Peyer's patch (tissue), 4 donors: ENCODE measurements around the gene PSIP1. TPM values are rescaled to one million over a fixed set of nuclear protein-coding genes. Genes with fewer than 3 reads are reported as not detected.

Source experiments
- DNase-seq, 3 donors: peaks; one replicate each; pipeline ENCODE4 v3.0.0-alpha.2; 2017 to 2019
- H3K27ac ChIP-seq, 4 donors: fragments of 200-600 bp; sonication (generic); one replicate each; pipeline ENCODE4 v1.5.1; 2016 to 2019
- H3K27me3 ChIP-seq, 2 donors: fragments of 200-600 bp; sonication (generic); one replicate each; pipeline ENCODE4 v1.5.1; 2019
- H3K36me3 ChIP-seq, 3 donors: fragments of 200-600 bp; sonication (generic); one replicate each; pipeline ENCODE4 v1.5.1; 2016 to 2019
- H3K4me1 ChIP-seq, 4 donors: fragments of 200-600 bp; sonication (generic); one replicate each; pipeline ENCODE4 v1.5.1; 2016 to 2019
- H3K4me3 ChIP-seq, 4 donors: fragments of 200-600 bp; sonication (generic); 1 replicate in 3 of 4; 2 replicates in 1 of 4; pipeline ENCODE4 v1.5.1; 2016 to 2019; ENCODE audit warnings: mild to moderate bottlenecking in 1 of 4
- H3K9me3 ChIP-seq, 4 donors: fragments of 200-600 bp; sonication (generic); one replicate each; pipeline ENCODE4 v1.5.1; 2016 to 2019; ENCODE audit warnings: mild to moderate bottlenecking in 1 of 4
- POLR2A ChIP-seq, 2 donors: fragments of 450-650 bp; IDR thresholded peaks; one replicate each; pipeline ENCODE4 v1.5.1; 2017; ENCODE audit warnings: antibody characterized with exemption in 2 of 2, mild to moderate bottlenecking in 2 of 2, moderate library complexity in 2 of 2
- total RNA-seq, 4 donors: library from RNA; depleted of rRNA; stranded (reverse); fragments of >200 nt; gene quantifications; one replicate each; pipeline ENCODE4 v1.1.0, GENCODE V29; 2016
- TF ChIP-seq, protein P1 (sequence below), 6 experiments: fragments of 450-650 bp in 4 of 6; fragments of 200-600 bp in 2 of 6; sonication (generic) in 1 of 6; IDR thresholded peaks; one replicate each; pipeline ENCODE4 v1.5.1; 2017 to 2019; ENCODE audit warnings: antibody characterized with exemption in 6 of 6, mild to moderate bottlenecking in 3 of 6, moderate library complexity in 1 of 6

PSIP1 gene
- total RNA-seq, 4 donors from 2014 or later, result 20.2 to 71.0 (median 25.7) TPM

DNA sequence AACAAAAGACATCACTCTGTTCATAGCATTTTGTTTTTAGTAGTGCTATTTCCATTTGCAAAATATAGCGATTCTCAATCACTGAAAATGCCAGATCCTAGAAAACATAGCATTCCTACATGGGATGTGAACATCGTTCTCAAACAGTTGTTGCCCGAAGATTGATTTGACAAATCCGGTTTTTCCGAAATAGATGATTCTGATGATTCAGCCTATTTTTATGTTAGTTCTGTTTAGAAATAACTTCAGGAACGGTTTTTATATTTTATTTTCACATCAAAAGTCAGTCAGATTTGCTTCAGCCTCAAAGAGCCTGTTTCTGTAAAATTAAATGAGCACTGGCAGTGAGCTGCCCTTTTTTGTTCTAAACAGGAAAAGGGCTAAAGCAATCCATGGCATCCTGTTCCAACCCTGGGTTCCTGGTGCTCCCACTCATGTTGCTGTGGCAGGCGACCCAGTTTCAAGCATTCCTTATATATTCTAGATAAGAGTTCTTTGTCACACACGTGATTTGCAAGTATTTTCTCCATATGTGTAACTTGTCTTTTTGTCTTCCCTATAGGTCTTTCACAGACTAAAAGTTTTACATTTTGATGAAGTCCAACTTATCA is 14.2 kb upstream of the PSIP1 start:
- Histone ChIP-seq H3K27me3 (no peaks in the 10 kb centered on the region), H3K4me3 (no peak overlapping the region), H3K4me1 (no peaks in the 10 kb centered on the region), H3K9me3 (no peaks in the 10 kb centered on the region), H3K36me3 (no peaks in the 10 kb centered on the region), H3K27ac (no peak overlapping the region)
- DNase-seq, result no peak
- TF ChIP-seq, protein P1, sequence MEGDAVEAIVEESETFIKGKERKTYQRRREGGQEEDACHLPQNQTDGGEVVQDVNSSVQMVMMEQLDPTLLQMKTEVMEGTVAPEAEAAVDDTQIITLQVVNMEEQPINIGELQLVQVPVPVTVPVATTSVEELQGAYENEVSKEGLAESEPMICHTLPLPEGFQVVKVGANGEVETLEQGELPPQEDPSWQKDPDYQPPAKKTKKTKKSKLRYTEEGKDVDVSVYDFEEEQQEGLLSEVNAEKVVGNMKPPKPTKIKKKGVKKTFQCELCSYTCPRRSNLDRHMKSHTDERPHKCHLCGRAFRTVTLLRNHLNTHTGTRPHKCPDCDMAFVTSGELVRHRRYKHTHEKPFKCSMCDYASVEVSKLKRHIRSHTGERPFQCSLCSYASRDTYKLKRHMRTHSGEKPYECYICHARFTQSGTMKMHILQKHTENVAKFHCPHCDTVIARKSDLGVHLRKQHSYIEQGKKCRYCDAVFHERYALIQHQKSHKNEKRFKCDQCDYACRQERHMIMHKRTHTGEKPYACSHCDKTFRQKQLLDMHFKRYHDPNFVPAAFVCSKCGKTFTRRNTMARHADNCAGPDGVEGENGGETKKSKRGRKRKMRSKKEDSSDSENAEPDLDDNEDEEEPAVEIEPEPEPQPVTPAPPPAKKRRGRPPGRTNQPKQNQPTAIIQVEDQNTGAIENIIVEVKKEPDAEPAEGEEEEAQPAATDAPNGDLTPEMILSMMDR (IDR thresholded peaks at IDR 0.05), result no peak
- no peak for TF ChIP-seq POLR2A (IDR thresholded peaks at IDR 0.05)

DNA sequence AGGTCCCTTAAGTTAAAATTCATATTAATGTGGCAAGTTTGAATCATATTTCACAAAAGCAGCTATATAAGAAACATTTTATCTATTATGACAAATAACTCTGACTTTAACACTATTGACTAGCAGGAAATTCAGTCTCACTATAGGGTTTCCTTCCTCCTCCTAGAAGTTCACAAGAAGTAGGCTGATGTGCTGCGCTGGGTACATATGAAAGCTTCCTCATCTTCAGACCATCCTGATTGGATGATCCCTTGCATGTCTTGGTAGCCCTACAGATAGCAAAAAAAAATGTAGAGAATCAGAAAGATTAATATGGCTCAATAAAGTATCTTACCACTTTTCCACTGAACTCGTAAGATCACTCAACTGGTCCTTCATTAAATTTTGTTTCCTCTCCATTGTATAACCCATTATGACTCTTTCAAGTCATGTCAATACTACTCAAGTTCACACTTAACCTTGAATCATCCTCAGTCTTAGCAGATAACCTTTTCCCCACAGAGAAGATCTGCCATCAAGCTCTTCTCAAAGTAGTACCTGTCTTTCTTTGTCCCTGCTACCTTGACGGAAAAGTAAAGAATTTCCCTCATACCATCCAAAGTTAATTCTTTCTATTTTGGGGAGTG is 11.5 kb upstream of the PSIP1 start:
- H3K9me3 ChIP-seq, result no peaks in the 10 kb centered on the region
- H3K36me3 ChIP-seq, result no peaks in the 10 kb centered on the region
- H3K4me3 ChIP-seq, result no peak overlapping the region
- TF ChIP-seq, protein P1 (IDR thresholded peaks at IDR 0.05), result no peak
- TF ChIP-seq POLR2A (IDR thresholded peaks at IDR 0.05), result no peak
- H3K27ac ChIP-seq, result no peak overlapping the region
- no peak for DNase-seq
- no peaks in the 10 kb centered on the region for H3K4me1 ChIP-seq
- H3K27me3 ChIP-seq, result no peaks in the 10 kb centered on the region

DNA sequence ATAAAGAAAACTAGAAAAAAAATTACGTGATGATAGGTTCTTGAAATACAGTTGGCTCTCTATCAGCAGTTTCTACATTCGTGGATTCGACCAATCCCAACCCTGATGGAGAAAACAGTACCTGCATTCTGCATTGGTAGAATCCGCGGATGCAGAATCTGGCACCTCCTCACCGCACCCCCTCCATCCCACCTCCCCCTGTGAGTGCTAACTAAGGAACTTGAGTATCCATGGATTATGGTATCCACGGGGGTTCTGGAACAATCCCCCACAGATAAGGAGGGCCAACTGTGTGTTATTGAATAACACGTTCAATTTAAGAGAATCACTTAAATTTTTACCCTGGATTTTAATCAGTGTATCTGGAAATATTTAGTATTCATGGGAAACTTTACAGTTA is 10.5 kb upstream of the PSIP1 start:
- TF ChIP-seq POLR2A (IDR thresholded peaks at IDR 0.05), result no peak
- TF ChIP-seq, protein P1 (IDR thresholded peaks at IDR 0.05), result no peak
- Histone ChIP-seq H3K4me1 (no peaks in the 10 kb centered on the region), H3K27me3 (no peaks in the 10 kb centered on the region), H3K9me3 (no peaks in the 10 kb centered on the region), H3K4me3 (no peak overlapping the region), H3K36me3 (no peaks in the 10 kb centered on the region), H3K27ac (no peak overlapping the region)
- DNase-seq, result no peak

DNA sequence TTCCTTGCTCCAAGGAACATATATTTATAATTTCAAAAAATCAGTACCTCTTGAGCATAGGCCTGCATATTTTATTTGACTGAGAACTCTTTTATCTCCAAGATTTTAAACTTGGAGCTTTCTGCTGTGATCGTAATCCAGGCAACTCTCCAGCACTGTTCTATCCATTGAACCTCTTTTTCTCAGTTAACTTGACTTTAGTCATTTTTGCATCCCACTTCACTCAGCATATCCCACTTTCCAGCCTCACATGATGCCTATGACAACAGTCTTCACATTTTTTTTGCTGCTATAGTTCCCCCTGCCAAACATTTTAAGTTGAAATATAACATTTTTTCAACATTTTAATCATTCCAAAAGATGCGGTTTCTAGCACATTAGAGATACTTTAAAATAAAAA is 9.1 kb upstream of the PSIP1 start:
- Histone ChIP-seq H3K27ac (no peak overlapping the region), H3K36me3 (no peaks in the 10 kb centered on the region), H3K27me3 (no peaks in the 10 kb centered on the region), H3K4me3 (no peak overlapping the region), H3K4me1 (no peaks in the 10 kb centered on the region), H3K9me3 (no peaks in the 10 kb centered on the region)
- no peak for TF ChIP-seq POLR2A (IDR thresholded peaks at IDR 0.05)
- TF ChIP-seq, protein P1 (IDR thresholded peaks at IDR 0.05), result no peak
- no peak for DNase-seq

DNA sequence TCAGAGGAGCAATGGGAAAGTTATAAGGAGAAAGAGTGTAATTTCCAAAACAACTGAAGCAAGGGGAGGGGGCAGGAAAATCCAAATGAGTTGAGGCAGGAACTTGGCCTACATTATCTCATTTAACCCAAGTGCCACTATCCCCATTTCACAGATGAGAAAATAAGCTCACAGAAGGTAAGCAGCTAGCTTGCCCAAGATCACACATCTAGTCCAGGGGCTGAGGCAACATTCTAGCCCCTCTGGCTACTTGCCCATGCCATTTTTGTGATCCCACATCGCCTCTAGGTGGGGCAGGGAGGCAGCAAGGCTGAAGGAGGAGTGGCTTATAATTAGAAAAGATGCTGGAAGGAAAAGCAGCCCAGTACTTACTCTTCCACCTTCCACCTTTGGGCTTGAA is 2.6 kb upstream of the PSIP1 start:
- Histone ChIP-seq H3K4me1 (peaks cover 0 to 8% (median 0%) of the 10 kb centered on the region in 4 donors), H3K9me3 (no peaks in the 10 kb centered on the region), H3K27me3 (no peaks in the 10 kb centered on the region), H3K4me3 (no peak overlapping the region), H3K27ac (no peak overlapping the region), H3K36me3 (no peaks in the 10 kb centered on the region)
- no peak for TF ChIP-seq POLR2A (IDR thresholded peaks at IDR 0.05)
- TF ChIP-seq, protein P1 (IDR thresholded peaks at IDR 0.05), result no peak
- DNase-seq, result no peak
